GM11168 (cell line): Measurements from ENCODE around the gene TSPAN18.

ENCODE experiments used
- in situ Hi-C: fragments of 300-500 bp; cut with MboI; formaldehyde crosslinking; loops from one replicate; pipeline ENCODE4 v1.12.0; 2022; ENCODE audit warnings: low sequenced_read_pairs; ENCODE audit not compliant: unreplicated experiment

Gene TSPAN18

GRCh38 chr11:44979543-44980399, 253.0 kb downstream of the TSPAN18 start:
- in situ Hi-C loops, result no loop called here

GRCh38 chr11:44980533-44981427, 254.0 kb downstream of the TSPAN18 start:
- in situ Hi-C loops, result no loop called here
